Activated T-cell treated with anti-CD3 and anti-CD28 coated beads for 1 hour (primary cell): ENCODE results near the gene SEC31B.

Source experiments
- DNase-seq: peaks from one replicate; pipeline ENCODE4 v3.0.0-alpha.2; 2020; ENCODE audit warnings: low read depth

The SEC31B gene

DNA sequence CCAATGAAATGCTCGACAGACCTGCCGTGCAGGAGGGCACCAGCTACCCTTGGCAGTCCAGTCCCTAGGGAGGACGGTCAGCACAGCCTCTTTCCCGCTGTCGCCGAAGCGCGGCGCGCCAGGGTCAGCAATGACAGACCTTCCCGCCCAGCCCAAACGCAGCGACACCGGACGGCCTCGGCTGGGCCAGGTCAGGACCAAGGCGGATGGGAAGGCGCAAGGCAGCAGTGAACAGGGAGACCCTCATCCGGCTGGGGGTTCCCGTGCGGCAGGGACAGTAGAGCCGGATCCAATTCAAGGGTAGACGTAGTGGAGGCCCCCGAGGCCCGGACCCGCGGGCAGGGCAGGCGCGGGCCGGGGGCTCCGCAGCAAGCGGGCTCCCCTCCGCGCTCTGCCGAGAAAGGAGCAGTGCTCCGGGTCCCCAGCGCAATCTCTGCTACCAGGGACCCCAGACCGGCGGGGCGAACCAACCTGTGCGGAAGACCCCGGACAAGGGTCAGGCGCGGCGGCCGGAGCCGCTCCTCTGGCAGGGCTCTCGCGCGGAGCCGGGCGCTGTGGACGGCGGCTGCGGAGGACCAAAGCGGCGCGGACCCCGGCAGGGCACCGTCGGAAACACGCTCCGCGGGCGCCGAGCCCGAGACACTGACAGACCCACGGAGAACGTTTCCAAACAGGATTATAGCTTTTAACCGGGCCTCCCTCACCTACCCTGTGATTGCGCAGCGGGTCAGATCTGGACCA, at the start of gene SEC31B:
TSS of gene SEC31B (minus strand) at position 551 of the 741 bp plus-strand sequence. CDS start 2,909 bp downstream, outside the sequence.
- no peak for DNase-seq

GRCh38 chr10:100568912-100569311, 49.3 kb upstream of the SEC31B start:
- DNase-seq = no peak

DNA sequence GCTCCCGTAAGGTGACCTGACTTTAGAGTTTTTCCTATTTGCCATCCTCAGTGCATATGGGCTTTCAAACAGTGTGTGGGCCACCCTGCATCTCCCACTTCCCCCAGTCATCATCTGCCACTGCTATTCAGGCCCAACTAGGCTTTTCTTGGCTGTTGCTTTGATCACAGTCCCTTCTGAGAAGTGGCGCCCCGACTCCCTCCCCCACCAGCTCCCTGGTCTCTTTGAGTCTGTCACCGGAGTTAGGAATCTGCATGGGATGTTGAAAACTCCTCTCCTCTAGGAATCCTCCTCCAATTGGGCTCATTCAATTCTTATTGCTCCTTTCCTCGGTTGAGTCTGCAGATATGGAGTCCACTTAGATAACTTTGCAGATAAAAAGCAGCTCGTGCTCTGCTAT, 48.2 kb upstream of the SEC31B start:
- DNase-seq = no peak

GRCh38 chr10:100567249-100567648, 47.6 kb upstream of the SEC31B start:
- DNase-seq = no peak

DNA sequence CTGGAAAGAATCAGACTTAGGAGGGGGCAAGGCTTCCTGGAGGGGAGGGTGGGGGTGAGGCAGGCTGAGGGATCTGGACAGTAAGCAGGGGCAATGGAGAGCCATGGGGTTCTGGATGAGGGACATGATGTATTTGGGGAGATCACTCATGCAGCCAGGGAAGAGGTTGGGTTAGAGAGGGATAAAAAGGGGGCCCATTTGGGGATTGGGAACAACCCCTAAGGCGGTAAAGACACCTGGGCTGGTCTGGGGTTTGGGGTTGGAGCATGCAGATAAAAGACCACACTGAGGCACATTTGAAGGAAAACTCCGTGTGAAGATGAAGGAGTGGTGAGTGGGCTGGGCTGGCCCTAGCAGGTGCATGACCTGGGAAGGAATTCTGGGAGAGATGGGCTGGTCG, 46.9 kb upstream of the SEC31B start:
- DNase-seq = no peak

- no peak for DNase-seq
Measured at GRCh38 chr10:100565206-100565985, 45.7 kb upstream of the SEC31B start.

GRCh38 chr10:100562008-100562672, 42.5 kb upstream of the SEC31B start:
- DNase-seq = peak; percentile 62

DNA sequence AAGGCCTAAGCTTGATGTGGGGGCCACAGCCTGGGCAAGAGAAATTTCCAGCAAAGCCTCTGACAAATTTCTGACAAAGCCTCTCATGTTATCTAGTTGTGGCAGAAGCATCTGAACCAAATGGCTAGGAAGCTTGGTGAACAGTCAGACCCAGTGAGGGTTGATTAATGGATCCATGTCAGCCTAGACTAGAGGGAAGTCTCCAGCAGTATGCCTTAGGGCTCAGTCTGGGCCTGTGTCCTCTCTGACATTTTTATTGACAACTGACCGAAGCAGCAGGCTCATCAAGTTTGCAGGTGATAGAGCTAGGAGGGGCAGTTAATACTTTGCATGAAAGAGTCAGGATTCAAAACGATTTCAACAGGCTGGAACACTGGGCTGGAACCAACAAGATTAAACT, 41.3 kb upstream of the SEC31B start:
- DNase-seq = no peak

- DNase-seq = no peak
Measured at GRCh38 chr10:100560248-100560647, 40.6 kb upstream of the SEC31B start.

DNA sequence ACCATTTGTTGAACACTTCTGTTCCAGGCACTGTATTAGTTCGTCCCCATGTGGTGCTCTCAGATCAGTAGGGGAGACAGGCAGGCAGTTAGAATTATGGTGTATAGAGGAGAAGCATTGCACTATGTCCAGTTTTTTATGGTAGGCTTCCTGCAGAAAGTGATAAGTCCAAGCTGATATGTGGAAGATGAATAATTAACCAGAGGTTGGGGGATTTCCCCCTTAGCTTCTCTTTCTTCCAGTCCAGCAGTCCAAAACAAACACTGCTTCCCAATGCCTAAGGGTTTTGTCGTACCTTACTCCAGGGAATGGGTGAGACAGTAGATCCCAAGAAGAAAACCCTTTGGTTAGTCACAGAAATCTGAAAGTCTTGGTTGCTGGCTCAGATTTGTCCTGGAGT, 35.2 kb upstream of the SEC31B start:
- DNase-seq = no peak

DNA sequence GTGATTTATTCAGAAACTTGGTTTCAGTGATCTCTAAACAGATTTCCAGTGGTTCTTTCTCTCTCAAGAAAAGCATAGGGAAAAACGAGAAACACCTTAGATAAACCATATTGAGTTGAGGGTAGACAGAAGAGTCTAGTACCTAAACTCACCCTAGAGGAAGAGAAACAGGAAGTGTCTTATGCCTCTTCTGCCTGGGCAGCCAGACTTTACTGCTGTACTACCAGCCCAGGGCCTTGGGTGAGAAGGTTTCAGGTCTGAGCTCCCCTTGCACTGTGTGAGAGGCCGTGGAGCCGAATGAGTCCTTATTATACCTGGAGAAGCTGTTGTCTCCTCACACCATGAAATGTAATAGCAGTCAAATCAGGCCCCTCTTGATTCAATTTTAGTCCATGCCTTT, 34.3 kb upstream of the SEC31B start:
- DNase-seq = no peak

- DNase-seq = no peak
Measured at GRCh38 chr10:100551738-100552137, 32.1 kb upstream of the SEC31B start.

GRCh38 chr10:100551196-100551595, 31.5 kb upstream of the SEC31B start:
- DNase-seq = no peak

DNA sequence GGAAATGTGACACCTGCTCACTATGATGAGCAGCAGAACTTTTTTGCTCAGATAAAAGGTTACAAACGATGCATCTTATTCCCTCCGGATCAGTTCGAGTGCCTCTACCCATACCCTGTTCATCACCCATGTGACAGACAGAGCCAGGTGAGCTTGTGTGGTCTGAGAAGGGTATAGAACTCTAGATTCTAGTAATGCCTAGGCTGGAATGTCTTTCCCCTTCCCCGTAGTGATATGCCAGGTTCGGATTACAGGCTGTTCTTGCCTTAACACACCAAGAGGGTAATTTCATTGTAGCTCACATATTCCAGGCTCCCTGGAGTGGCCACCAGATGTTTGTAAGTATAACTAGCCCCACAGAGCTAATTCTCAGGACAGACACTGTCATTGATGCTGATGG, 25.3 kb upstream of the SEC31B start:
- no peak for DNase-seq

- no peak for DNase-seq
Measured at GRCh38 chr10:100537475-100537874, 17.8 kb upstream of the SEC31B start.

GRCh38 chr10:100535715-100536353, 16.2 kb upstream of the SEC31B start, which contains the start of gene HIF1AN:
Gene HIF1AN (plus strand): TSS chr10:100535943. CDS start chr10:100535959, 16 bp downstream.
- peak; percentile 77 for DNase-seq

GRCh38 chr10:100535338-100535714, 15.7 kb upstream of the SEC31B start:
- DNase-seq = no peak

DNA sequence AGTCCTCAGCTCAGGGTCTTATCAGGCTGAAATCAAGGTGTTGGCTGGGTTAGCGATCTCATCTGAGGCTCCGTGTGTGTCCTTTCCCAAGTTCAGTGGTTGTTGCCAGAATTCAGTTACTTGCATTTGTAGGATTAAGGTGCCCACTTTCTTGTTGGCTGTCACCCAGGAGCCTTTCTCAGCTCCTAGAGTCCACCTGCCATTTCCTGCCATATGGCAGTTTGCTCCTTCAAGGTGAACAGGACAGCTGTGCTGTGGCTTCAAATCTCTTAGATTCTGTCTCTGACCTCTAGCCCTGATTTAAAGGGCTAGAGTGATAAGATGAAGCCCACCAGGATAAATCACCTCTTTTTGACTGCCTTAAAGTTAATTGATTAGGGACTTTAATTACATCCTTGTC, 15.1 kb upstream of the SEC31B start:
- DNase-seq = no peak

DNA sequence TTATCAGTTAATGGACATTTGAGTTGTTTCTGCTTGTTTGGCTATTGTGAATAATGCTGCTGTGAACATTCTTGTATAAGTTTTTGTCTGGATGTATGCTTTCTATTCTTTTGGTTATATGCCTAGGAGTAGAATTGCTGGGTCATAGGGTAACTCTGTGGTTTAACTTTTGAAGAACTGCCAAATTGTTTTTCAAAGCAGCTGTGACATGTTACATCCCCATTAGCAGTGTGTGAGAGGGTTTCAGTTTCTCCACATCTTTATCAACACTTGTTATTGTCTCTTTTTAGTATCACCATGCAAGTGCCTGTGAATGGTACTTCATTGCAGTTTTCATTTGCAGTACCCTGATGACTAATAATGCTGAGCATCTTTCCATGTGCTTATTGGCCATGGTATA, 12.1 kb upstream of the SEC31B start:
- DNase-seq = no peak

GRCh38 chr10:100529475-100530298, 10.0 kb upstream of the SEC31B start, which contains the start of gene NDUFB8:
Gene NDUFB8 (minus strand): TSS chr10:100529871. CDS start chr10:100529851, 20 bp downstream.
- peak; percentile 85 for DNase-seq

DNA sequence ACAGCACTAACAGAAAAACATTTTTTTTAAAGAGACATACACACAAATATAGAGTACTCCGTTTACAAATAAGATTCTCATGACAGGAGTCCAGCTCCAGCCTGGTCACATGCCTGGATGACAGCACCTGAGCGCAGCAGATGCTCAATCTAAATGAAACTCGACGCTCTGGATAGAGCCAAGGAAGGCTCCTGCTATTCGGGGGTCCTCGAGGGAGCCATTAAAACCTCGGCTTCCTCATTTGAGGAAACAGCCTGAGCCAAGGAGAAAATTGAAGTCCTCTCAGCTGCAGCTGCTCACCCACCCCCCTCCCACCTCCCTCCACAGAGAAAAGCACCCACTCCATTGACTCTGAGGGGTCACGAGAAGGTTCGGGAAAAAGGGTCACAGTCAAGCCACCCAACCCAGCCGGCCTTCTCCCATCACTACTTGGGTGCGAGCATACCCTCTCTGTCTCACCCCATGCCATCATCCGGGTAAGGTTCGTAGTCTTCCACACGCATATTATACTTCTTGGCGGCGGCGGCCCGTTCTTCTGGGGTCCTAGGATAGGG, 9.3 kb upstream of the SEC31B start:
- no peak for DNase-seq
